ENCODE results near the gene SETBP1. TPM values are rescaled to one million over a fixed set of nuclear protein-coding genes. Genes with fewer than 3 reads are reported as not detected.

The SETBP1 gene
- total RNA-seq, 4 donors from 2014 or later: 7.8 to 16.6 (median 11.7) TPM

- TF ChIP-seq CTCF (IDR thresholded peaks at IDR 0.05): no peak
- no peak for TF ChIP-seq POLR2A (IDR thresholded peaks at IDR 0.05)
- intact Hi-C loops (cut with DNase I; ENCODE audit: low total_unique reads): no loop called here
- no peak for DNase-seq (ENCODE audit: low spot score in 2 of 2)
- H3K4me3 ChIP-seq (ENCODE audit: low read depth, poor library complexity, severe bottlenecking): no peak overlapping the region
- WGBS, 2 donors: 96 to 97% methylated on average over 4 of the region's 4 CpGs
Observed at GRCh38 chr18:44841221-44841620, 160.5 kb downstream of the SETBP1 start.

- TF ChIP-seq CTCF (IDR thresholded peaks at IDR 0.05) (no peak), POLR2A (IDR thresholded peaks at IDR 0.05) (no peak)
- intact Hi-C loops (cut with DNase I; ENCODE audit: low total_unique reads): no loop called here
- 80 to 86% methylated on average over 10 of the region's 10 CpGs for WGBS, 2 donors
Observed at GRCh38 chr18:44841752-44842587, 161.3 kb downstream of the SETBP1 start.

GRCh38 chr18:44842588-44843412 is 162.1 kb downstream of the SETBP1 start:
- WGBS, 2 donors: 98 to 100% methylated on average over 3 to 4 of the region's 4 CpGs
- no peak overlapping the region for H3K4me3 ChIP-seq (ENCODE audit: low read depth, poor library complexity, severe bottlenecking)
- intact Hi-C loops (cut with DNase I; ENCODE audit: low total_unique reads): no loop called here
- TF ChIP-seq POLR2A (IDR thresholded peaks at IDR 0.05) (no peak), CTCF (IDR thresholded peaks at IDR 0.05) (no peak)
- no peak for DNase-seq (ENCODE audit: low spot score in 2 of 2)

More at GRCh38 chr18:44841752-44842587, 161.3 kb downstream of the SETBP1 start:
- no peak overlapping the region for H3K4me3 ChIP-seq (ENCODE audit: low read depth, poor library complexity, severe bottlenecking)
- no peak for DNase-seq (ENCODE audit: low spot score in 2 of 2)

- intact Hi-C loops (cut with DNase I; ENCODE audit: low total_unique reads): no loop called here
- WGBS, 2 donors: 71 to 82% methylated on average over 5 of the region's 5 CpGs
- TF ChIP-seq POLR2A (IDR thresholded peaks at IDR 0.05): no peak
- TF ChIP-seq CTCF (IDR thresholded peaks at IDR 0.05): no peak
- H3K4me3 ChIP-seq (ENCODE audit: low read depth, poor library complexity, severe bottlenecking): no peak overlapping the region
- DNase-seq (ENCODE audit: low spot score in 2 of 2): no peak
Observed at GRCh38 chr18:44844486-44844885, 163.8 kb downstream of the SETBP1 start.

- H3K4me3 ChIP-seq (ENCODE audit: low read depth, poor library complexity, severe bottlenecking): no peak overlapping the region
- intact Hi-C loops (cut with DNase I; ENCODE audit: low total_unique reads): no loop called here
- no peak for DNase-seq (ENCODE audit: low spot score in 2 of 2)
- TF ChIP-seq CTCF (IDR thresholded peaks at IDR 0.05): no peak
- TF ChIP-seq POLR2A (IDR thresholded peaks at IDR 0.05): no peak
Observed at GRCh38 chr18:44846450-44846849, 165.8 kb downstream of the SETBP1 start.

Data from lower leg skin (tissue), 4 donors.